ENCODE measurements around the gene KREMEN2.
"Not testable (repeated sequence)": the region's sequence is repeated elsewhere in the genome, so short reads cannot be mapped to it uniquely, and the experiment has no call there.

Gene KREMEN2

DNA sequence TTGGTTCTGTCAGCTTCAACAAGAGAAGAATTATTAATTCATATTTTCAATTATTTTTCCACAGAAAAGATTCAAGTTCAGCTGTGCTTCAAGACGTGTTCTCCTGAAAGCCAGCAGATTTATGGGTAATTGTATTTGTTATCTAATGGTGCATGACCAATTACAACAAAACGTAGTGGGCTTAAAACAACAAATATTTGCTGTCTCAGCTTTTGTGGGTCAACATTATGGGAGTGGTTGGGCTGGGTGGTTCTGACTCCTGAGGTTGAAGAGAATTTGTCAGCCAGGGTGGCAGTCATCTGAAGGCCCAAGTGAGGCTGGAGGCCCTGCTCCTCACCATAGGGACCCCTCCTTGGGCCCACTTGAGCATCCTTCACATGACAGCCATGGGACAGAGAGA, 24.1 kb upstream of the KREMEN2 start:
- no peak for DNase-seq (ENCODE audit: low read depth in 2 of 3, low spot score in 1 of 3)

DNA sequence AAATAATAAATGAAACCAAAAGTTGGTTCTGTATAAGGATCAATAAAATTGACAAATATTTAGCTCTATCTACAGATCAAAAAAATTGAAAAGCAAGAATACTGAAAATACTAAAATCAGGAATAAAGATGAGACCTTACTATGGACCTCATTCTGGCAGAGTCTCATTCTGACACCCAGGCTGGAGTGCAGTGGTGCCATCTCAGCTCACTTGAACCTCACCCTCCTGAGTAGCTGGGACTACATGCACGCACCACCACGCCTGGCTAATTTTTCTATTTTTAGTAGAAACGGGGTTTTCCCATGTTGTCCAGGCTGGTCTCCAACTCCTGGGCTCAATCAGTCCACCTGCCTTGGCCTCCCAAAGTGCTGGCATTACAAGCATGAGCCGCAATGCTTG, 22.0 kb upstream of the KREMEN2 start:
- DNase-seq (ENCODE audit: low read depth in 2 of 3, low spot score in 1 of 3) = no peak

DNA sequence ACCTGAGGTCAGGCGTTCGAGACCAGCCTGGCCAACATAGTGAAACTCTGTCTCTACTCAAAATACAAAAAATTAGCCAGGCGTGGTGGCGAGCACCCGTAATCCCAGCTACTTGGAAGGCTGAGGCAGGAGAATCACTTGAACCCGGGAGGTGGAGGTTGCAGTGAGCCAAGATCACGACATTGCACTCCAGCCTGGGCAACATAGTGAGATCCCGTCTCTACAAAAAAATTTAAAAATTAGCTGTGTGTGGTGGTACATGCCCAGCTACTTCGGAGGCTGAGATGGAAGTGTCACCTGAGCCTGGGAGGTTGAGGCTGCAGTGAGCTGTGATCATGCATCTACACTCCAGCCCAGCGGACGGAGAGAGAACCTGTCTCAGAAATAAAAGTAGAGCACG, 20.4 kb upstream of the KREMEN2 start:
- not testable (repeated sequence) for DNase-seq (ENCODE audit: low read depth in 2 of 3, low spot score in 1 of 3)

- DNase-seq (ENCODE audit: low read depth in 2 of 3, low spot score in 1 of 3) = no peak
These were observed 17.4 kb upstream of the KREMEN2 start for GRCh38 chr16:2946649-2947048.

DNA sequence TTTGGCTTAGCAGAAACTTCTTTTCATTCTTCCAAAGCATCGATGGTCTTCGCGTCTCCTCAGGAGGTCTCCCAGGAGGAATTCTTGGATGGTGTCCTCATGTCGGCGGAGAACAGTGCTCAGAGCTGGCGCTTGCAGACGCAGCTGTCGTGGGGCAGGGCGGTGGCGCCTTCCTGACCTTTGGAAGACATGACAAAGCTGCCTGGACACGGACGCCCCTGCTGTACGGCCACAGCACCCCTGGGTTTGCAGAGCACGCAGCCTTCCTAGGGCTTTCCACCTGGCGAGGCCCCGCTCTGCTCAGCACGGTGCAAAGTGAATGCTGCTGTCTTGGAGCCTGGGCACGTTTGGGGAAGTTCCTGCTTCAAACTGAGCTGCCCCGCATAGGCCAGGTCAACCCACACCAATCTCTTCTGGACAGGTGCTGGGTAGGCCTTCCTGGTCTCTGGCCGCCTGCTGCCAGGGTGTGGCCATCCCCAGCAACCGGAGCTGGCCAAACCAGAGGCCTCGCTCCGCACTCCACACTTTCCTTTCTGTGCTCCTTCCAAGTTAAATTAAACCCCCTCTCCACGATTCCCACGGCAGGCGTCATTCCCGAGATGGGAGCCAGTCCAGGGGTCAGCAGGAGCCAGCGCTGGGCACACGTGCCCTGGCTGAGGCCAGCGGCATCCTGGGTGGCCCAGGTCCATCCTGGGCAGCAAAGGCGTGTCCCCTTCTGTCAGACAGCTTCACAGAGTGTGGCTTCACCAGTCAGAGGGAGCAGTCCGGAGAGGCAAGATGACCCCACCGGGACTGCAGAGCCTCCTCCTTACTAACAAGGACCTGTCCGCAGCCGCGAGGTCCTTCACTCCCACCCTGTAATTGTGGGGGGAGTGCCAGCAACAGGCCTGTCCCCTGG, 15.0 kb upstream of the KREMEN2 start:
- no peak for DNase-seq (ENCODE audit: low read depth in 2 of 3, low spot score in 1 of 3)

DNA sequence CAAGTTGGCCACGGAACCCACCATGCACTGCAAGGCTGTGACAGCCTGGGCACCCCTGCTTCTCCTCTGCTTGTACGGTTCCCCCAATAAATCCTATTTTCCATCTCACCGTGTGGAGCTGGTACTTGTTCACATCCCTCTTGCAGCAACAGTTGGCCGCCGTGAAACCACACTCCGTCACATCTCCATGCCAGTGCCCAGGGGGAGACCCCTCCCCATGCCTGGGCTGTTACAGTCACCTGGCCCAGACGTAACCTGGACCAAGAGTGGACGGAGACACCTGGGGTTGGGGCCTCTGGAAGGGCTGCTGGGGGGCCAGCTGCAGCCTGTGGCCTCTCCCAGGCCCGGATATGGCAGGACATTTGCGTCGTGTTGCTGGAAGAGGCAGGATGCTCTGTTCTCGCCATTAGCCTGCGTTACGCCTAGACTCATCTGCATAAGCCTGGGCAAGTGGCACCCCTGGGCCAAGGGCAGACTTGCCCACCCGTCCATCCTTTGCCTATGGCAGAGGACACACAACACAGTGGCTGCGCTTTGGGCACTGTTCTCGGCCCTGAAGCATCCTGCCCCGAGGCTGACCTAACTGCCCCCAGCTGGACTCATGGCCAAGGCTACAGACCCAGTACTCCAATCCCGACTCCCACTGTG, 14.2 kb upstream of the KREMEN2 start:
- no peak for DNase-seq (ENCODE audit: low read depth in 2 of 3, low spot score in 1 of 3)

- DNase-seq (ENCODE audit: low read depth in 2 of 3, low spot score in 1 of 3) = no peak
These were observed 13.7 kb upstream of the KREMEN2 start for GRCh38 chr16:2950353-2950724.

DNA sequence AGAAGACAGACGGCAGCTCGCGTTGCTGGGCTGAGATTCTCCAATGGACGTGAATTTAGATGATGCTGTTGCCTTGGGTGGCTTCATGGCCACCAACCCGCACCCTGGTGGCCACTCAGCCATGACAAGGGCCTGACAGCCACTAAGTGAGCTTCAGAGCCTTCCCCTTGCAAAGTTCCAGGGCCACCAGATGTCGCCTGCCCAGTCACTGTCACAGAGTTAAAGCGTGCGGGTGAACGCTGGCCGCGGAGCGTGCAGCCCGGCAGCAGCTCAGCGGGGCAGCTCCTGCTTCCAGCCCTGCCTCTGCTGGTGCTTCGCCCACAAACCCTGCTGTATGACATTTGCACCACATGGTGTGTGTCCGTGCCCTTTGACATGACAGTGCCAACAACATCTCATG, 13.3 kb upstream of the KREMEN2 start:
- no peak for DNase-seq (ENCODE audit: low read depth in 2 of 3, low spot score in 1 of 3)

- no peak for DNase-seq (ENCODE audit: low read depth in 2 of 3, low spot score in 1 of 3)
These were observed 11.4 kb upstream of the KREMEN2 start for GRCh38 chr16:2952679-2953078.

DNA sequence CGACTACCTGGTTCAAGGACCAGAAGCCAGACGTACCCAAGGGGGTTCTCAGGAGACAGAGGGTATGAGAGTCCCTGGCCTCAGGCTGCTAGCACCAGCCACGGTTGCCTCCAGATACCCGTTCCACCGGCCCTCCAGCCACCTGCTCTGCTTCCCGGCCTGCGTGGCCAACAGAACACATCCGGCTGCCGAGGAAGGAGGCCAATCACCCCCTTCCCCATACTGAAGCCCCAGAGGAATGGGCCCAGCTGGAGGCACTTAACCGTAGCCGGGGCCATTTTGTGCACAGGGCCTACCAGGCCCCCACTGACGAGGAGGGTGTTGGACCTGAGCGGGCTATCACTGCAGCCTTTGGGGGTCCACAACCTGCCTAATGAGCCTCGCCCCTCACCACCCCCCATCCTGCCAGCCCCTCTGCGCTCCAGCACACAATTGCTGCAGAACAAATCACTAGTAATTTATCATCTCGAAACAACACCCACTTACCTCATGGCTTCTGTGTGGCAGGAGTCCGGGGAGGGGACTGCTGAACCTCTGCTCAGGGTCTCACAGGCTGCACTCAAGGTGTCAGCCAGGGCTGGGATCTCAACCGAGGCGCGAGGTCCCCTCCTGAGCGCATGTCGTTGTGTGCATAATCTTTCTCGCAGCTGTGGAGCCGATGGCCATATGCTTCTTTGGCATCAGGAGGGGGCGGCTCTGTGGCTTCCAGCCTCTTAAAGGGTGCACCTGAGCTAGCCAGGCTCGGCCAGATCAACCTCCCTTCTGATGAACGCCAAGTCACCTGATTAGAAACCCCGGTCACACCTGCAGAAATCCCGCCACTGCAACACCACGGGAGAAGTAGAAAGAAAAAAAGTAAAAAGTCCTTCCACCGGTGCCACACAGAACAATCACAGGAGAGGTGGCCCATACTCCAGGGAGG, 10.1 kb upstream of the KREMEN2 start:
- no peak for DNase-seq (ENCODE audit: low read depth in 2 of 3, low spot score in 1 of 3)

- DNase-seq (ENCODE audit: low read depth in 2 of 3, low spot score in 1 of 3) = no peak
These were observed 9.3 kb upstream of the KREMEN2 start for GRCh38 chr16:2954656-2955381.

DNA sequence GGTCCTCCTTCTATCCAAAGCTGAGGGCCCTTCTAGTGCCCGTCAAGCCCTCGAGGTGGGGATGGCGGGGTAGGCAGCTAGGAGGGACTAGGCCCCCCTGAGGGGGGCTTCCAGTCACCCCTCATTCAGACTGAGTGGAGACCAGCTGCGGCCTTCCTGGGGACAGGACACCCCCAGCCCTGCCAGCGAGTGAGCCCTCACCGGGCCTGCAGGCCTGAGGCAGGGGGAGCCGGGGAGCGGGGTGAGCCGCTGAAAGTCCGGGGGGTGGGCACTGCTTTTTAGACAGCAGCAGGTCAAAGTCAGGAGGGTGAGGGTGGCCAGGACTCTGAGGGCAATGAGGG, 8.7 kb upstream of the KREMEN2 start:
- no peak for DNase-seq (ENCODE audit: low read depth in 2 of 3, low spot score in 1 of 3)

DNA sequence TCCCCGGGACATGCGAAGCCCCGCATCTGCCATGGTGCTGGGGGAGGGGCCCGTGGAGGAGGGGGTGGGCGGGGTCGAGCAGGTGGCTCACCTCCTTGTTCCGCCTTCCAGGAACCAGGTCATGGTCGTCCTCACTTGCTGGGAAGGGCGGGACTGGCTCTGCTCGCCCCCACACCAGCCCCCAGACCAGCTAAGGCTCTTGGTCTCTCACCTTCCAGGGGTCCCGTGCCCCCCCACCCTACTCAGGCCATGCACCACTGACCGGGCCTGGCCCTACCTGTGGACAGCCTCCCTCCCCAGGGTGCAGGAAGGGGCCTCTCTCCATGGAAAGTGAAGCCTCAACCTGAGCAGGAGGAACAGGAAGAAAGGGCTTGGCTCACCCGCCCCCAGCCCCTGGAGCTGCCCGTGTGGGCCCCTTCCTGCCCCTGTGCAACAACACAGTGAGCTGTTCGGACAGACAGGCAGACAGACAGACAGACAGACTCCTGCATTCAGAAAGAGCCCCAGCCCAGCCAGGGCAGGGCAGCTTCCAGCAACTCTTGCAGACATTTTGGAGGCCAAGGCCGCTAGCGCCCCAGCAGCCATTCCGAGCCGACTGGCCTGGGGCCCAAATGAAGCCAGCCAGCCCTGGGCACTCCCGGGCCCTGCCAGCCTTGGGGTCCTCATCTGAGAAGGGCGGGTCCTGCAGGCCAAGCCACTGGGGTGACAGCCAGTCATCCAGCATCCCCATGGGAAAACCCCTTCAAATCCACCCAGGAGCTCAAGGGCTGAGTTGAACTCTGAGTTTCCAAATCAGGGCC, 8.1 kb upstream of the KREMEN2 start:
- no peak for DNase-seq (ENCODE audit: low read depth in 2 of 3, low spot score in 1 of 3)

DNA sequence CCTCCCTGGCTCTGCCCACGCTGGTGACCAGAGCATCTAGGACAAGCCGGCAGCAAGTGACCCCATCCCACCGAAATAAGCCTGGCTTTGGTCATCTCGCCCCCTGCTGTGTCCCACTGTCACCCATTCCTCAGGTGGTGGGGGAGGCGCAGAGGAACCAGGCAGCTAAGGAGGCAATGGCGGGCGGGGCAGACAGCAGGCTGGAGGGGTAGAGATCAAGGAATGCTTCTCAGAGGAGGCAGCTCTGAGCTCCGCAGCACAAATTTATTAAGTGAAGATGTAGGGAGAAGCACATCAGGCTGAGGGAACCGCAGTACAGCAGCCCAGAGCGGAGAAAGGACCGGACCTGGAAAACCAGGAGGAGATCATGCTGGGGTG, 7.5 kb upstream of the KREMEN2 start:
- no peak for DNase-seq (ENCODE audit: low read depth in 2 of 3, low spot score in 1 of 3)

- DNase-seq (ENCODE audit: low read depth in 2 of 3, low spot score in 1 of 3) = no peak
These were observed 4.9 kb upstream of the KREMEN2 start for GRCh38 chr16:2959206-2959605.

DNA sequence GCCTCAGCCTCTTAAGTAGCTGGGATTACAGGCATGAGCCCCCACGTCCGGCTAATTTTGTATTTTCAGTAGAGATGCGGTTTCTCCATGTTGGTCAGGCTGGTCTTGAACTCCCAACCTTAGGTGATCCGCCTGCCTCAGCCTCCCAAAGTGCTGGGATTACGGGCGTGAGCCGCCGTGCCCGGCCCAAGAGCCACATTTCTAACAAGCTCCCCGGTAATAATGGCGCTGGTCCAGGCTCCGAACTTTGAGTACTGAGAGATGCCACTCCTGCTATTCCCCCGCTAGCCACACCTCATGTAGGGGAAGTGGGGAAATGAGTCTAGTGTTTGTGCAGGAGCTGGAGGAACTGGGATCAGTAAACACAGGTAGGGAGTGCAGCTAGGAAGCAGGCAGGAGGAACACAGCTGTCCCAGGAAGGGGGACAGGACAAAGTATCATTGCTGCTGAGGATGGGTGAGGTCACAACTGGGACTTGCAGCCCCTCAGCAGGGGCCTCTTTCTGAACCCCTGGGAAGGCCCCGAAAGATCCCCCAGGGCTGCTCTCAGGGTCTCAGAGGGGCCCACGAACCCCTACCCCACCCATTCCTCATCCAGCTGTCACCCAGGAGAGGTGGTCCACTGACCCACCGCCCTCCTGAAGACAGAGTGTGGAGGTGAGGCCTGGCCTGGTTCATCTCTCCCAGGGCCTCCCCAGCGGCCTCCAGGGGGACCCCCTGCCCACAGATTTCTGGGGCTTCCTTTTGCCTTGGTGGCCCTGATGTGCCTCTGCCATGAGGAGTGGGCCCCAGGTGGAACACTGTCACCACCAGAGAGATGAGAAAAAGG, 3.7 kb upstream of the KREMEN2 start:
- no peak for DNase-seq (ENCODE audit: low read depth in 2 of 3, low spot score in 1 of 3)

GRCh38 chr16:2962334-2963073, 1.6 kb upstream of the KREMEN2 start:
- DNase-seq (ENCODE audit: low read depth in 2 of 3, low spot score in 1 of 3) = no peak

GRCh38 chr16:2963074-2963722, 877 bp upstream of the KREMEN2 start:
- DNase-seq (ENCODE audit: low read depth in 2 of 3, low spot score in 1 of 3) = no peak

All from stimulated activated CD4-positive, alpha-beta T cell treated with anti-CD3 and anti-CD28 coated beads, Interleukin-12 subunit alpha, Interleukin-12 subunit beta, amount 100 ng/mL, for 48 hours (primary cell).